Middle frontal gyrus (tissue), 1 donor: ENCODE results near the gene SYT8.
"Not testable (repeated sequence)": the region's sequence is repeated elsewhere in the genome, so short reads cannot be mapped to it uniquely, and the experiment has no call there.

ENCODE experiments used
- DNase-seq: peaks from one replicate; pipeline ENCODE4 v3.0.0-alpha.2; 2015; ENCODE audit warnings: low spot score; ENCODE audit errors: extremely low spot score

The SYT8 gene

DNA sequence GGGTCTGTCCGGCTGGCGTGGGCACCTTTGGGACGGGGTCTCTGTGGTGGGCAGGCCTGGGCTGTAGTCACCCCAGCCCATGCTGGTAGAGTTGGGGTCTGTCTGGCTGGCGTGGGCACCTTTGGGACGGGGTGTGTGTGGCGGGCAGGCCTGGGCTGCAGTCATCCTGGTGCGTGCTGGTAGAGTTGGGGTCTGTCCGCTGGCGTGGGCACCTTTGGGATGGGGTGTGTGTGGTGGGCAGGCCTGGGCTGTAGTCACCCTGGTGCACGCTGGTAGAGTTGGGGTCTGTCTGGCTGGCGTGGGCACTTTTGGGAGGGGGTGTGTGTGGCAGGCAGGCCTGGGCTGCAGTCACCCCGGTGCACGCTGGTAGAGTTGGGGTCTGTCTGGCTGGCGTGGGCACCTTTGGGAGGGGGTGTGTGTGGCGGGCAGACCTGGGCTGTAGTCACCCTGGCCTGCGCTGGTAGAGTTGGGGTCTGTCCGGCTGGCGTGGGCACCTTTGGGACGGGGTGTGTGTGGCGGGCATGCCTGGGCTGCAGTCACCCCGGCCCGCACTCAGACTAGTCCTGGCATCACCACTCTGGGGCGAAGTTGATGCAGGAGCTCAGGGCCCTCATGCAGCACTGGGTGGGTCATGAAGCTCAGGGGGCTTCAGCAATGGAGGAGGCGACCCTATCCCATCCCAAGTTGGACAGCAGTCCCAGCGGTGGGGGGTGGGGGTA lies 37.6 kb downstream of the SYT8 start:
- no peak for DNase-seq

- no peak for DNase-seq
Measured at GRCh38 chr11:1873048-1873812, 38.4 kb downstream of the SYT8 start.

- DNase-seq: not testable (repeated sequence)
Measured at GRCh38 chr11:1873813-1874150, 39.0 kb downstream of the SYT8 start.

DNA sequence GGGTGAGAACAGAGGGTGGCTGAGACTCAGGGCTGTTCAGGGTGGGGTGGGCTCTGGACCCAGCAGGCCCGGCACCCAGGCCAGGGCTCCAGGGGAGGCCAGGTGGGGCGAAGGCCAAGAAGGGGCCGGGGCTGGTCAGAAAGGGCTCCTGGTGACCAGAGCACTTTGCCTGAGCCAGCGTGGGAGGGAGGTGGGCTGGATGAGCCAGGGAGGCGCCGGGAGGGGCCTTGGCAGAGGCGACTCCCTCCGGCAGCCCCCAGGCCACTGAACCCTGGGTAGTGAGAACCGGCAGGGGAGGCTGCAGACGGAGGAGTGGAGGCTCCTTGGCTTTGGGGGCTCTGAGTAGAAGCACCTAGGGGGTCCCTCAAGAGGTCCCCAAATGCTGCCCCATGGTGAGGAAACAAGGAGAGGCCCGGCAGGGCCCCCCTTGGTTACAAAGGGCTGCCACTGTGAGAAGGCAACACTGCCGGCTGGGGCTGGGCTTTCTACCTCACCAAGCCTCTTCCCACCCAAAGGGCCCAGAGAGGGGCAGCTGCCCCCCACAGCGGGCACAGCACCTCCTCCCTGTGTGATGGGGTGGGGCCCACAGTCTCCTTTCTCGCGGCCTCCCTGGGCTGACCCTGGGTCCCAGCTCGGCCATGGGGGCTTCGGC lies 39.8 kb downstream of the SYT8 start:
- not testable (repeated sequence) for DNase-seq

DNA sequence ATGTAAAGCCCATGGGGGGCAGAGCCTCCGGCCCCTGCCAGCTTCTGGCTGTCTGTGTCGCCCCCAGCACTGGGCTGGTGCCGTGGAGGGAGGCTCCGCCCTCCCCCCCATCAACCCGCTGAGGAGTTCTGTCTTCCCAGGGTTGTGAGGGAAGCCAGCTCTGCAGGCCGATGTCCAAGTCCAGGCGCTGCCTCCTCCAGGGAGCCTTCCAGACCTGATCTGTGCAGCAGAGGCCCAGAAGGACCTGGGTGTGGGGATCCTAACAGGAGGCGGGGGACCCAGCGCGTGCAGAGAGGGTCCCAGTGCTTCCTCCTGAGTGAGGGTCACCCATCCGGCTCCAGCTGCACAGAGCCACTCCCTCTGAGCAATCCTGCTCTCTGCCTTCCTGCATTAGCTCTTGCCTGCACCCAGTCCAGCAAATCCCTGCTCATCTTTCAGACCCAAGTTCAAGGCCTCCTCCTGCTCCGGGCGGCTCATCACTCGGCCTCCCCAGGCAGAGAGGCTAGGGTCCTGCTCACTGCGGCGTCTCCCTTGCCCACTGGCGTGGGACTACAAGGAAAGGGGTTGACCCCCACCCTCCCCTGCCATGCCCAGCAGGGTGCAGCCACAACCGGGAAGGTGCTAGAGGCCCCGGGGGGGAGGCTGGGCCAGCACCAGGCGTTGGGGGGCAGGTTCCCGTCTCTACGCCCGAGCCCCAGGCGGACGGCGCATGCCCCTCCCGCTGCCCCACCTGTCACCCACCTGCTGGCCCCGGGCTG lies 40.5 kb downstream of the SYT8 start:
- no peak for DNase-seq

DNA sequence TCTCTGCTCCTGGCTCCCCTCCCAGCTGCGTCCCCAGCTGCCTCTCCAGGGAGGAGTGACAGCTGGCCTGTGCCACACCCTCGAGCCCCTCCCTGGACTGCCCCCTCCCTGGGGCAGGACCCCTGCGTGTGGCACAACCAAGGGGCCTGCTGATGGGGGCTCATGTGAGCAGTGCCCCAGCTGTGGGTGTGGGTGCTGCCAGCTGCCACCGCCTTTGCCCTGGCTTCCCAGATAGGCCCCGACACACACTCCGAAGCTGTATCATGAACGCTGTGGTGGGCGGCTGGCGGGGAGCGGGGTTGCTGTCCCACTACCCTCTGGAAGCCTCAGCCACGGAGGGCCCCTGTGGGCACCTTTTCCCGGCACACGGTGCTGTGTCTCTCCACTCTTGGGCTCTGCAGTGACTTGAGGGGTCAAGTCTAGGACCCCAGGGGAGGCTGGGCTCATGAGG lies 41.1 kb downstream of the SYT8 start:
- not testable (repeated sequence) for DNase-seq

DNA sequence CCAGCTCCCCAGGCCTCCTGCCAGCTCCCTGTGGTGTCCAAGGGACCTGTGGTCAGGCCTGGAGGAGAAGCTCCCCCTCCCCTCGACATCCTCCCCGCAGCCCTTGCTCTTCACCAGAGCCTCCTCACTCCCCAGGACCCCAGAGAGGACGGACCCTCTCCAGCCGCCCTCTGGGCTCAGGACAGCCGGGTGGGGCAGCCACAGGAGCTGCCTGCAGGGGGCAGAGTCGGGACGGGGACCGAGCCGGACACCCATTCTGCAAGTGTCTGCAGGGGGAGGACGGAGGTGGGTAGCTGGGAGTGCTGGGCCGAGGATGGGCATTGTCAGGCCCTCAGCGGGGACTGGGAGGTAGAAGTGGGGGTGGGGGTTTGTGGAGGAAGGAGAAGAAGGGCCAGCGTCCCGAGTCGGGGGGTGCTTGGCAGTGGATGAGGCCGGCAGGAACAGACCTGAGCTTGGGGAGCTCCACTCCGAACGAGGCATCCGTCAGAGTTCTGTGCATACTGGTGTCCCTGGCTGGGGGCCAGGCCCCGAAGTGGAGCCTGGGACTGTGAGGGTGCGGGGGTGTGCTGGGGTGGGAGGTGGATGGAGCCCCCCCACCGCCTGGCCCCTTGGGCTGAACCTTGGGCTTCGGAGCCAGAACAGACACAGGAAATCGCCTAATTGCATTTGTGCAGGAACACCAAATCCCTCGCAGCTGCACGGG lies 41.7 kb downstream of the SYT8 start:
- DNase-seq: no peak

DNA sequence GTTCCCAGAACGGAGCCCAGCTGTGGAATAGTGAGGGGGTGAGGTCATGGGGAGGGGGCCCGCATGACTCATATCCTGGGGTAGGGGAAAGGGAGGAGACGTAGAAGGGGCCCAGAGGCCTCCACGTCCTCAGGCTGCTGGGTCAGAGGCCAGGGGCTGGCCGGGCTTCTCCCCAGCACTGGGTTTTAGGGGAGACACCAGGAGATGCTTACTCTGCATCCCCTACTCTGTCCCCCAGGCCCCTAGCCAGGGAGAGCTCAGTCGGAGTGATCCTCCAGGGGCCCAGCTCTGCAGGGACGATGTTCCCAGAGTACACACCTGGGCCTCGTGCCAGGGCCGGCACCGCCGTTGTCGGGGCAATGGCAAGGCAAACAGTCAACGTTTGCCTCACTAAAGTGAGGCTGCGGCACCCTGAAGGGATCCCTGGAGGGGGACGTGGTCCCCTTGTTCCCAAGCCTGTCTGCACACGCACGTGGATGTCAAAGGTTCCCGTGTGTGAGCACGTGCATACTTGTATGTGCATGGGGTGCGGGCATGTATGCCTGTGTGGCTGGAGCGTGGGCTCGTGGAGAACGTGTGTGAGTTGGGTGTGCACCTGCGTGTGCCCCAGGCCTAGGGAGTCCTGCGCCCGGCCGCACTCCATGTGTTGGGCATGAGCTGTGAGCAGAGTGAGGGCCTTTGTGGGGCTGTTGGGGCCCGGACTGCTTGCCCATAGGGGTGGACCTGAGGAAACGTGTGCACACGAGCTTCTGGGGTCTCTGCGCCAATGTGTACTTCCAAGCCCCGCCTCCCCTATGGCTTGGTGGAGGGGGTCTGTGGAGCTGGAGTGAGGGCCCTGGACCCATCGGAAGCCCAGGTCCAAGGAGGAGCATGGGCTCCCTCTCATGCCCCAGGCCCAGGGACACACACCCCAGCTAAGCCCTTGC lies 42.7 kb downstream of the SYT8 start:
- no peak for DNase-seq

DNA sequence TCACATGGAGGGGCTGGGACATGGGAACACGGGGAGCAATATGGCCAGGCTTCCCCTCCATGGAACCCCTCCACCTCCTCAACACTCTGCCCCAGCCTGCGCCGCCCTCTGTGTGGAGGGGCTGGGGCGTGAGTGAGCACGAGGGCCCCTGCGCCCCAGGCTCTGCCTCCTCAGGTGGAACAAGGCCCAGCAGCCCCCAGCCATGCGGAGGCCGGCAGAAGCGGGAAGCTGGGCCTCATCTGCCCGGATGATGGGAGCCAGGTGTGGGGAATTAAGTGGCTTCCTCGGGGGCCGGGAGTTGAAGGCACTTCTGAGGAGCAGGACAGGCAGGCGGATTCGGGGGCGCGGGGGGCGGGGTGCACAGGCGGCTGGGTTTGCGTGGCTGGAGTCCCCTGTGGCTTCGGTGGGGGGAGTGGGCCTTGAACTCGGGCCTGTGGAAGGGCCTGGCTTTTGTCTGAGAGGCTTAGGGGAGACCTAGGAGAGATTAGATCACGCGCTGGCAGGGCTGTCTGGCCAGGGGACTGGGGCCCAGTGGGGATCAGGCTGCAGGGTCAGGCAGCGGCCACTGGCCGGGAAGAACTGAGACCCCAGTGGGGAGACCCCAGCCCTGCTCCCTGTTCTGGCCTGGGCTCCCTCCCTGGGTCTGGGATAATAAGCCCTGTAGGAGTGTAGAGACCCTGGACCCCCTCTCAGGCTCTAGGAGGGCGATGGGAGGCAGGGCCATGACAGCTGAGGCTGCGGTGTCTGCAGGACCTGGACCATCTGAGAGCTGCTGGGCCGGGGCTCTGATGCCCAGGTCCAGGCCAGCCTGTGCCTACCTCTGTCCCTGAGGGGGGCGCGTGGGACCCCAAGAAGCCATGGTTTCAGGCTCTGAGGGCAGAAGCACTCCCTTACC lies 43.6 kb downstream of the SYT8 start:
- no peak for DNase-seq

- DNase-seq: no peak
Measured at GRCh38 chr11:1879342-1879940, 44.7 kb downstream of the SYT8 start.

DNA sequence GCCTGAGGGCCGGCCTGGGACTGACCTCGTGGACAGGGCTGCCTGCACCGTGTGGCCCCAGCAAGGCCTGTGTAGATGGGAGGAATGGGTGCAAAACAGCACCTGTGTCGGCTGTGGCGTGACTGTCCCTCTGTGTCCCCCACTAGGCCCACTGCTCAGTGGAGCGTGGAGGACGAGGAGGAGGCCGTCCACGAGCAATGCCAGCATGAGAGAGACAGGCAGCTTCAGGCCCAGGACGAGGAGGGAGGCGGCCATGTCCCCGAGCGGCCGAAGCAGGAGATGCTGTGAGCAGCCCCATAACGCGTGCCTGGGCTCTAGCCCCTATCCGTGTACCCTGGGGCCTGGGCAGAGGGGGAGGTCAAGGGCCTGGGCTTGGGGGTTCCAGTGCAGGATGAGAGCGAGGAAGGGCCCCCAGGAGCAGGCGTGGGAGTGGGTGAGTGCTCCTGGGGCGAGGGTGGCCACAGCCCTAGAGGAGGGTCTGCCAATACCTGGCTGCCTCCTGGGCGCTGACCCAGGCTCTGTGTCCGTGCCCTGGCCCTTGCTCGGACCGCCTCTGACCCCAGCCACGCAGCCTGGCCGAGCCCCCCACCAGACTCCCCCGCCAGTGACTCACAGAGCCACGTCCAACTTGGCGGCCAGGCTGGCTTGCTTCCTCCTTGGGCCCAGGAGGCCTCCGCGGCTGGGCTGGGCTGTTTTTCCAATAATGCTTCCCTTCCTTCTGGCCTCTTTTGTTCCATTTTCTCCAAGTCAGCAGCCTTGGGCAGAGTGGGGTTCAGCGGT lies 45.3 kb downstream of the SYT8 start:
- no peak for DNase-seq

GRCh38 chr11:1880746-1881441 lies 46.1 kb downstream of the SYT8 start:
- no peak for DNase-seq

- no peak for DNase-seq
Measured at GRCh38 chr11:1881442-1882264, 46.9 kb downstream of the SYT8 start.

DNA sequence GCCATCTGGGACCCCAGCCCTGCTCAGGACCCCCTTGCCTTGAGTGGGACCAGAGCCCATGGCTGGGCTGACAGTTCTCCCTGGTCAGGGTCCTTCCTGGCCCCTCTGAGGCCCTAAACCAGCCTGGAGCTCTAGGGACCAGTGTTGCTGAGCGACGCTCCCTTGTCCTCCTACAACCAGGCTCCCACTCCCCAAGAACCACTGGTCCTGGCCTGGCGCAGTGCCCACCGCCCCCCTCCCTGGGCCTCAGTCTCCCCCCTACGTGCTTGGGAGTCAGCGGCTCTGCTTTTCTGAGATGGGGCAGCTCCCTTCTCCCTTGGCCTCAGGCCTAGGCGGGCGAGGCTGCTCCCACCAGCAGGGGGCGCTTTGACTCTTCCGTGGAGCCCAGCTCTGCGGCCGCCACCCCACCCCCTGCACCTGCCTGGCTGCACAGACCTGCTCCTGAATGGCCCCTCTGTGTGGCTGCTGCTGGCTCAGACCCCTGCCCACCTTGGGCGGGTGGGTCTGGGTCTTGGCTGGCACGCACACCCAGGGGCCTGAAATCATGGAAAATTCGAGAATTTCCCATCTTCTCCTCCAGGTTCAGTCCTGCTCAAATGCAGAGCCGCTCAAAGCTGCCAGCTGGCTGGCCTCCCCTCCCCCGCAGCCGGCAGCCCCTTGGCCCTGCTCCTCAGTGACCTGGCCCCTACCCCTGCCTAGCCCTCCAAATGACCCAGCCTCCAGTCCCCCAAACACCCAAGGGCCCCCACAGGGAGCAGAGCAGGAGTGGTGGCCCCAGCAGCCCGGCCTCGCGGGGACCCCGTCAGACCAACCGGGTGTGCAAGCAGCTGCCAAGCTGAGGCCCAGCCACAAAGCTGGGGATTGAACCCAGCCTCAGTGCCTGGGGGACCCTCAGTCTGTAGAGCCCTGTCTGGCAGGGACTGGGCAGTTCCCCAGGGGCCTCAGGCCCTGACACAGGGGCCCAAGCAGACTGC lies 47.8 kb downstream of the SYT8 start:
- peak; percentile 23 for DNase-seq
